ENCODE measurements around the gene GNG8. TPM values are rescaled to one million over a fixed set of nuclear protein-coding genes. Genes with fewer than 3 reads are reported as not detected.

GNG8 gene
- total RNA-seq, 4 donors from 2014 or later: not detected

GRCh38 chr19:46585539-46585938 is 50.5 kb downstream of the GNG8 start:
- DNase-seq: no peak
- TF ChIP-seq POLR2A (IDR thresholded peaks at IDR 0.05) (no peak), CTCF (IDR thresholded peaks at IDR 0.05) (no peak), EP300 (IDR thresholded peaks at IDR 0.05; ENCODE audit: low read depth) (no peak), POLR2AphosphoS5 (IDR thresholded peaks at IDR 0.05) (no peak)
- Histone ChIP-seq H3K36me3 (no peaks in the 10 kb centered on the region), H3K9me3 (no peaks in the 10 kb centered on the region), H3K27ac (no peak overlapping the region), H3K4me3 (no peak overlapping the region), H3K27me3 (no peaks in the 10 kb centered on the region), H3K4me1 (no peaks in the 10 kb centered on the region)
- in situ Hi-C loops (cut with MboI; ENCODE audit: low pct_ligation_motif_present in 1 of 4, low pct_unique_long_range_greater_than_20kb in 1 of 4, low sequenced_read_pairs in 3 of 4): no loop called here
- intact Hi-C loops (cut with DNase I; ENCODE audit: low total_unique reads): no loop called here
- 90% methylated on average over 1 of the region's 1 CpG for WGBS, 2 donors (ENCODE audit: low coverage in 1 of 2)

Other genes with a start within 250 kb of the GNG8 start
- 1 to 10 TPM in 3 of 4 donors, under 1 TPM in 1; 0.40 to 1.9 (median 1.2) TPM for gene CCDC8, start 222.6 kb downstream of the GNG8 start, total RNA-seq
- not detected for gene PNMA8C, start 207.3 kb downstream of the GNG8 start, total RNA-seq
- gene PNMA8A, start 164.6 kb downstream of the GNG8 start, total RNA-seq: under 1 TPM in 3 of 4 donors, not detected in 1; 0.20 to 0.68 (median 0.64) TPM
- under 1 TPM; 0.27 to 0.80 (median 0.58) TPM for gene PNMA8B, start 140.3 kb downstream of the GNG8 start, total RNA-seq
- 100 to 1,000 TPM; 160 to 923 (median 194) TPM for gene CALM3, start 34.9 kb downstream of the GNG8 start, total RNA-seq
- 1 to 10 TPM in 2 of 4 donors, under 1 TPM in 1, not detected in 1; 0.55 to 2.4 (median 2.2) TPM for gene PTGIR, start 11.1 kb downstream of the GNG8 start, total RNA-seq
- 10 to 100 TPM in 1 of 4 donors, 1 to 10 TPM in 3; 5.3 to 27.1 (median 7.5) TPM for gene DACT3, start 25.0 kb upstream of the GNG8 start, total RNA-seq
- gene PRKD2, start 80.9 kb upstream of the GNG8 start, total RNA-seq: 100 to 1,000 TPM in 1 of 4 donors, 10 to 100 TPM in 3; 40.1 to 201 (median 53.5) TPM
- gene FKRP, start 109.9 kb upstream of the GNG8 start, total RNA-seq: 10 to 100 TPM in 3 of 4 donors, 1 to 10 TPM in 1; 9.7 to 16.1 (median 11.8) TPM
- 100 to 1,000 TPM in 3 of 4 donors, 10 to 100 TPM in 1; 81.6 to 306 (median 174) TPM for gene STRN4, start 110.2 kb upstream of the GNG8 start, total RNA-seq
- gene SLC1A5, start 152.4 kb upstream of the GNG8 start, total RNA-seq: 100 to 1,000 TPM in 1 of 4 donors, 10 to 100 TPM in 3; 19.8 to 104 (median 91.4) TPM
- 10 to 100 TPM; 50.1 to 96.9 (median 61.2) TPM for gene AP2S1, start 214.6 kb upstream of the GNG8 start, total RNA-seq
- gene ARHGAP35, start 224.8 kb upstream of the GNG8 start, total RNA-seq: 100 to 1,000 TPM in 2 of 4 donors, 10 to 100 TPM in 2; 77.1 to 159 (median 98.4) TPM